Ascending aorta (tissue), 2 donors: ENCODE measurements around the gene KRTAP9-6. TPM values are rescaled to one million over a fixed set of nuclear protein-coding genes. Genes with fewer than 3 reads are reported as not detected.
"Not testable (repeated sequence)": the region's sequence is repeated elsewhere in the genome, so short reads cannot be mapped to it uniquely, and the experiment has no call there.

Experiments
- DNase-seq, 2 donors: peaks; one replicate each; pipeline ENCODE4 v3.0.0-alpha.2; 2019; ENCODE audit warnings: low spot score in 2 of 2
- H3K27ac ChIP-seq, 2 donors: fragments of 200-600 bp; sonication (generic); one replicate each; pipeline ENCODE4 v1.5.1; 2016 to 2017; ENCODE audit warnings: mild to moderate bottlenecking in 1 of 2
- H3K27me3 ChIP-seq: fragments of 200-600 bp; sonication (generic); one replicate; pipeline ENCODE4 v1.5.1; 2017
- H3K36me3 ChIP-seq, 2 donors: fragments of 200-600 bp; sonication (generic); one replicate each; pipeline ENCODE4 v1.5.1; 2016
- H3K4me1 ChIP-seq, 2 donors: fragments of 200-600 bp; sonication (generic); one replicate each; pipeline ENCODE4 v1.5.1; 2016 to 2017; ENCODE audit warnings: mild to moderate bottlenecking in 1 of 2
- H3K4me3 ChIP-seq, 2 donors: fragments of 200-600 bp; sonication (generic); one replicate each; pipeline ENCODE4 v1.5.1; 2016 to 2017; ENCODE audit warnings: mild to moderate bottlenecking in 1 of 2
- H3K9me3 ChIP-seq, 2 donors: fragments of 200-600 bp; sonication (generic); one replicate each; pipeline ENCODE4 v1.5.1; 2016
- intact Hi-C: fragments of 100-400 bp; cut with DNase I; formaldehyde crosslinking; loops from one replicate; pipeline ENCODE4 v1.15.1; 2023
- total RNA-seq: library from RNA; depleted of rRNA; stranded (reverse); fragments of >200 nt; gene quantifications from one replicate; pipeline ENCODE4 v1.1.0, GENCODE V29; 2016
- TF ChIP-seq, protein P1 (sequence below), 3 experiments: fragments of 200-600 bp in 2 of 3; fragments of 450-650 bp in 1 of 3; sonication (generic) in 2 of 3; IDR thresholded peaks; one replicate each; pipeline ENCODE4 v1.5.1; 2016 to 2019; ENCODE audit warnings: antibody characterized with exemption in 3 of 3, mild to moderate bottlenecking in 1 of 3, moderate library complexity in 1 of 3

The KRTAP9-6 gene
- total RNA-seq, 1 donor from 2014 or later, result not detected

DNA sequence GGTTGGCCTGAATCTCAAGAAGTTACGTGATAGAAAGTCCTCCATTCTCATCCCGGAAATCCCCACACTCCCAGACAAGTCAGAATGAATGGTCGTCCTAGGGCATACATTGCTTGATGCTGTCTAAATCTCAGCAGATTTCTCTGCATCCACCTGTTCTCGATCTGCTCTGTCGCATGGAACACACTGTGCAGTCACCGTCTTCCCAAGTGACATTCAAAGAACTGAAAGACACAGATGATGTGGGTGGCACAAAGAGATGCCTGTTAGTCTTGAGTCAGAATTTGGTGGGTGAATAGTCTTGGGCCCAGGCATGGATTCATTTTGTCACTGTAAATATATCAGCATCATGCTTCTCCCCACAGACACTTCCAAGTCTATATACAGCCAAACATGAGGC is 33.4 kb upstream of the KRTAP9-6 start:
- no peak for DNase-seq
- no peaks in the 10 kb centered on the region for H3K36me3 ChIP-seq
- intact Hi-C loops, result no loop called here
- H3K27ac ChIP-seq, result no peak overlapping the region
- no peaks in the 10 kb centered on the region for H3K27me3 ChIP-seq
- no peaks in the 10 kb centered on the region for H3K9me3 ChIP-seq
- H3K4me1 ChIP-seq, result no peaks in the 10 kb centered on the region
- TF ChIP-seq, protein P1, sequence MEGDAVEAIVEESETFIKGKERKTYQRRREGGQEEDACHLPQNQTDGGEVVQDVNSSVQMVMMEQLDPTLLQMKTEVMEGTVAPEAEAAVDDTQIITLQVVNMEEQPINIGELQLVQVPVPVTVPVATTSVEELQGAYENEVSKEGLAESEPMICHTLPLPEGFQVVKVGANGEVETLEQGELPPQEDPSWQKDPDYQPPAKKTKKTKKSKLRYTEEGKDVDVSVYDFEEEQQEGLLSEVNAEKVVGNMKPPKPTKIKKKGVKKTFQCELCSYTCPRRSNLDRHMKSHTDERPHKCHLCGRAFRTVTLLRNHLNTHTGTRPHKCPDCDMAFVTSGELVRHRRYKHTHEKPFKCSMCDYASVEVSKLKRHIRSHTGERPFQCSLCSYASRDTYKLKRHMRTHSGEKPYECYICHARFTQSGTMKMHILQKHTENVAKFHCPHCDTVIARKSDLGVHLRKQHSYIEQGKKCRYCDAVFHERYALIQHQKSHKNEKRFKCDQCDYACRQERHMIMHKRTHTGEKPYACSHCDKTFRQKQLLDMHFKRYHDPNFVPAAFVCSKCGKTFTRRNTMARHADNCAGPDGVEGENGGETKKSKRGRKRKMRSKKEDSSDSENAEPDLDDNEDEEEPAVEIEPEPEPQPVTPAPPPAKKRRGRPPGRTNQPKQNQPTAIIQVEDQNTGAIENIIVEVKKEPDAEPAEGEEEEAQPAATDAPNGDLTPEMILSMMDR (IDR thresholded peaks at IDR 0.05), result no peak
- H3K4me3 ChIP-seq, result no peak overlapping the region

DNA sequence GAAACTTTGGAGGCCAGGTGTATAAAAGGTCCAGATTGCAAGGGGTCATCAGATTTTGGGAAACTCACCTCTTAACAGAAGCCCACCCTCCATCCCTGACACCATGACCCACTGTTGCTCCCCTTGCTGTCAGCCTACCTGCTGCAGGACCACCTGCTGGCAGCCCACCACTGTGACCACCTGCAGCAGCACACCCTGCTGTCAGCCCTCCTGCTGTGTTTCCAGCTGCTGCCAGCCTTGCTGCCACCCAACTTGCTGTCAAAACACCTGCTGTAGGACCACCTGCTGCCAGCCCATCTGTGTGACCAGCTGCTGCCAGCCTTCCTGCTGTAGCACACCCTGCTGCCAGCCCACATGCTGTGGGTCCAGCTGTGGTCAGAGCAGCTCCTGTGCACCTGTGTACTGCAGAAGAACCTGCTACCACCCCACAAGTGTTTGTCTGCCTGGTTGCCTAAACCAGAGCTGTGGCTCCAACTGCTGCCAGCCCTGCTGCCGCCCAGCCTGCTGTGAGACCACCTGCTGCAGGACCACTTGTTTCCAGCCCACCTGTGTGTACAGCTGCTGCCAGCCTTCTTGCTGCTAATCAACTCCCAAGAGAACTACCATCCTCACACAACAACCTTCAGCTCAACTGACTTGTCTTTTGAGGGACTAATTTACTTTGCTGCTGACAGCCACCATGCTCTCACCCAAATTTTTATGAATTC is 32.6 kb upstream of the KRTAP9-6 start, which contains the start of gene KRTAP9-3:
KRTAP9-3 (plus strand) TSS at position 51 of the 707 bp plus-strand sequence; CDS start at position 104, 53 bp downstream.
- H3K27ac ChIP-seq, intact Hi-C loops, H3K9me3 ChIP-seq, H3K4me3 ChIP-seq, H3K4me1 ChIP-seq, H3K36me3 ChIP-seq, DNase-seq, H3K27me3 ChIP-seq: not testable (repeated sequence)

DNA sequence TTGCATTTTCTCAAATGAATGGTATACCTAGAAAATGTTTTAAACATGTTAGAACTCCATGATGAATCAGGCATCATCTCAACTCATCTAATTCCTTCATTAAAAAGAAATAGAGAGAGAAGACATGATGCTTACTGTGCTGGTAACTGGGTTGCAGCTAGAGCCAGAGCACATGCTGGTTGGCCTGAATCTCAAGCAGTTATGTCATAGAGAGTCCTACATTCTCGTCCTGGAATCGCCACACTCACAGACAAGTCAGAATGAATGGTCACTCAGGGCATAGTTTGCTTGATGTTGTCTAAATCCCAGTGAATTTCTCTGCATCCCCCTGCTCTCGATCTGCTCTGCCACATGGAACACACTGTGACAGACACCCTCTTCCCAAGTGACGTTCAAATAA is 28.1 kb upstream of the KRTAP9-6 start:
- intact Hi-C loops, H3K36me3 ChIP-seq, H3K4me1 ChIP-seq, H3K27me3 ChIP-seq, DNase-seq, H3K9me3 ChIP-seq, H3K4me3 ChIP-seq, H3K27ac ChIP-seq: not testable (repeated sequence)

DNA sequence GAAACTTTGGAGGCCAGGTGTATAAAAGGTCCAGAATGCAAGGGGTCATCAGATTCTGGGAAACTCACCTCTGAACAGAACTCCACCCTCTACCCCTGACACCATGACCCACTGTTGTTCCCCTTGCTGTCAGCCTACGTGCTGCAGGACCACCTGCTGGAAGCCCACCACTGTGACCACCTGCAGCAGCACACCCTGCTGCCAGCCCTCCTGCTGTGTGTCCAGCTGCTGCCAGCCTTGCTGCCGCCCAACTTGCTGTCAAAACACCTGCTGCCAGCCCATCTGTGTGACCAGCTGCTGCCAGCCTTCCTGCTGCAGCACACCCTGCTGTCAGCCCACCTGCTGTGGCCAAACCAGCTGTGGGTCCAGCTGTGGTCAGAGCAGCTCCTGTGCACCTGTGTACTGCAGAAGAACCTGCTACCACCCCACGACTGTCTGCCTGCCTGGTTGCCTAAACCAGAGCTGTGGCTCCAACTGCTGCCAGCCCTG is 27.2 kb upstream of the KRTAP9-6 start, which contains the start of gene KRTAP9-8:
KRTAP9-8 (plus strand) TSS at position 51 of the 489 bp plus-strand sequence; CDS start at position 104, 53 bp downstream.
- H3K4me1 ChIP-seq, H3K9me3 ChIP-seq, H3K36me3 ChIP-seq, DNase-seq, intact Hi-C loops, H3K27ac ChIP-seq, H3K27me3 ChIP-seq, H3K4me3 ChIP-seq: not testable (repeated sequence)

DNA sequence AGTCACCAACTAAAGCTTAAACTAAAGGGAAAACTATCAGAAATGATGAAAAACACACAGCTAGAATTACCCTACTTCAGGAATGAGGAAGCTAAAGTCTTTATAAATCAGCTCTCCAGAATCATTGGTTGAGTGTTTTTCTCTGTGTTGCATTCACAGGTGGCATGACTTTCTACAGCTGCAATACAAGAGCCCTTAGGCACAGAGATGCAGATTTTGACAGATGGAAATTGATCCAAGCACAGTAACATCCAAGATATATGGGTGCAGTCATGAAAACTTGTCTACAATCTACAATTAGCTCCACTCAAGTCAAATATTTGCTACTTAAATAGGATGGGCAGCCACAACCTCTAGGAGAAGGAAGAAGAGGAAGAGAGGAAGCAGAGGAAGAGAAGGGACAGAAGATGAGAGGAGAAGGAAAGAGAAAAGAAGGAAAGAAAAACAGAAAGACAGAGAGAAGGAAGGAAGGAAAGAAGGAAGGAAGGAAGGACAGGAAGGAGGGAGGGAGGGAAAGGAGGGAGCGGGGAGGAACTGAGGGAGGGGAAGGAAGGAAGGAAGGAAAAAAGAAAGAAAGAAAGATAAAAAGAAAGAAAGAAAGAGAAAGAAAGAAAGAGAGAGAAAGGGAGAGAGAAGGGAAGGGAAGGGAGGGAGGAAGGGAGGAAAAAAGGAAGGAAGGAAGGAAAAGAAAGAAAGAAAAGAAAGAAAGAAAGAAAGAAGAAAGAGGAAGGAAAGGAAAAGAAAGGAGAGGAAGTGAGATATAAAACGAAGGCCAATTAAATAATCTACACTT is 18.0 kb upstream of the KRTAP9-6 start:
- H3K4me1 ChIP-seq, DNase-seq, H3K9me3 ChIP-seq, H3K27ac ChIP-seq, H3K27me3 ChIP-seq, H3K4me3 ChIP-seq, intact Hi-C loops, H3K36me3 ChIP-seq: not testable (repeated sequence)

DNA sequence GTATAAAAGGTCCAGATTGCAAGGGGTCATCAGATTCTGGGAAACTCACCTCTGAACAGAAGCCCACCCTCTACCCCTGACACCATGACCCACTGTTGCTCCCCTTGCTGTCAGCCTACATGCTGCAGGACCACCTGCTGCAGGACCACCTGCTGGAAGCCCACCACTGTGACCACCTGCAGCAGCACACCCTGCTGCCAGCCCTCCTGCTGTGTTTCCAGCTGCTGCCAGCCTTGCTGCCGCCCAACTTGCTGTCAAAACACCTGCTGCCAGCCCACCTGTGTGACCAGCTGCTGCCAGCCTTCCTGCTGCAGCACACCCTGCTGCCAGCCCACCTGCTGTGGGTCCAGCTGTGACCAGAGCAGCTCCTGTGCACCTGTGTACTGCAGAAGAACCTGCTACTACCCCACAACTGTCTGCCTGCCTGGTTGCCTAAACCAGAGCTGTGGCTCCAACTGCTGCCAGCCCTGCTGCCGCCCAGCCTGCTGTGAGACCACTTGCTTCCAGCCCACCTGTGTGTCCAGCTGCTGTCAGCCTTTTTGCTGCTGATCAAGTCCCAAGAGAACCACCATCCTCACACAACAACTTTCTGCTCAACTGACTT is 15.4 kb upstream of the KRTAP9-6 start, which contains the start of gene KRTAP9-4:
KRTAP9-4 (plus strand) TSS at position 51 of the 604 bp plus-strand sequence; CDS start at position 85, 34 bp downstream.
- H3K27ac ChIP-seq, H3K27me3 ChIP-seq, DNase-seq, H3K36me3 ChIP-seq, H3K4me3 ChIP-seq, H3K4me1 ChIP-seq, H3K9me3 ChIP-seq, intact Hi-C loops: not testable (repeated sequence)

DNA sequence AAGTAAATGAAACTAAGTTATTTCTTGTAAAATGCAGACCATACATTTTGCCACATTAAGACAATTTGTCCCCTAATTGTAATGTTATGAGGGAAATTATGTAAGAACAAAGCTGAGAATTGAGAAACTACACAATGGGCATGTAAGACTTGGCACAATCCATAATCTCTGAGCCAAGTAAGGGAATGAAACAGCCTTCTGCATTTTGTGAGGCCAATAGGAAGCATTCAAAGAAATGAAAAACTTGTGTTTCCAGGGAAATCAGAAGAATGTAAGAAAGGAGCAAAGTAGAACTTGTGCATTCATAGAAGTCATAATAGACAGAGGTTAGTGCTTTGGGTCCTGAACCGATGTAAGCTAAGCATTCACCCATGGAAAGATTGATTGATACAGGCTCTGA is 13.9 kb upstream of the KRTAP9-6 start:
- TF ChIP-seq, protein P1 (IDR thresholded peaks at IDR 0.05), result no peak
- no peak overlapping the region for H3K4me3 ChIP-seq
- no peak for DNase-seq
- no peaks in the 10 kb centered on the region for H3K36me3 ChIP-seq
- H3K27ac ChIP-seq, result no peak overlapping the region
- no peaks in the 10 kb centered on the region for H3K4me1 ChIP-seq
- H3K27me3 ChIP-seq, result no peaks in the 10 kb centered on the region
- H3K9me3 ChIP-seq, result no peaks in the 10 kb centered on the region
- intact Hi-C loops, result no loop called here

DNA sequence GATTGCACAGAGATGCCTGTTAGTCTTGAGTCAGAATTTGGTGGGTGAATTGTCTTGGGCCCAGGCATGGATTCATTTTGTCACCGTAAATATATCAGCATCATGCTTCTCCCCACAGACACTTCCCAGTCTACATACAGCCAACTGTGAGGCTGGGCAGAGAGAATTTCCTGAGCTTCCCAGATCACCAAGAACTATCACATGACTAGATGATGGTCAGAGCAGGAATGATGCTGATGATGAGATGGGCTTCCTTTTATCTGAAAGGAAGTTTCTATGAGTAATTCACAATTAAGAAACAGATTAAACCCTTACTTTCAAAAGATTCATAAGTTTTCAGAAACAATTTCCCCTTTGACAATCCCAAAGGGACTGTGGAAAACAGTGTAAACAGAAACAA is 10.3 kb upstream of the KRTAP9-6 start:
- Histone ChIP-seq H3K27me3 (no peaks in the 10 kb centered on the region), H3K4me3 (no peak overlapping the region), H3K4me1 (no peaks in the 10 kb centered on the region), H3K36me3 (no peaks in the 10 kb centered on the region), H3K27ac (no peak overlapping the region), H3K9me3 (no peaks in the 10 kb centered on the region)
- TF ChIP-seq, protein P1 (IDR thresholded peaks at IDR 0.05), result no peak
- DNase-seq, result no peak
- intact Hi-C loops, result no loop called here

DNA sequence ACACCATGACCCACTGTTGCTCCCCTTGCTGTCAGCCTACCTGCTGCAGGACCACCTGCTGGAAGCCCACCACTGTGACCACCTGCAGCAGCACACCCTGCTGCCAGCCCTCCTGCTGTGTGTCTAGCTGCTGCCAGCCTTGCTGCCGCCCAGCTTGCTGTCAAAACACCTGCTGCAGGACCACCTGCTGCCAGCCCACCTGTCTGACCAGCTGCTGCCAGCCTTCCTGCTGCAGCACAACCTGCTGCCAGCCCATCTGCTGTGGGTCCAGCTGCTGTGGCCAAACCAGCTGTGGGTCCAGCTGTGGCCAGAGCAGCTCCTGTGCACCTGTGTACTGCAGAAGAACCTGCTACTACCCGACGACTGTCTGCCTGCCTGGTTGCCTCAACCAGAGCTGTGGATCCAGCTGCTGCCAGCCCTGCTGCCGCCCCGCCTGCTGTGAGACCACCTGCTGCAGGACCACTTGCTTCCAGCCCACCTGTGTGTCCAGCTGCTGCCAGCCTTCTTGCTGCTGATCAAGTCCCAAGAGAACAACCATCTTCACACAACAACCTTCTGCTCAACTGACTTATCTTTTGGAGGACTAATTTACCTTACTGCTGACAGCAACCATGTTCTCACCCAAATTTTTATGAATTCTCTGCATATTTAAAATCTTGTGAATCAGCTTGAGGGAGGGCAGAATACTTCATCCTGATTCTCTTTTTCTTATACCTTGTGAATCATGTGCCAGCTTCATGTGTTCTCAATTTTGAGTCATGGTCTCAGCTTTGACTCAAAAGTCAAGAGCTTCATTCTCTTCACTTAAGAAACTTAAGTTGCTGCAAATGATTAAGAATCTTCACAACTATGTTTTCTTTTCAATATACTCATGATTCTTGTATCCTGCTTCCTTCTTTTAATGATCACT is 9.5 kb upstream of the KRTAP9-6 start, which contains the start of gene KRTAP9-9:
KRTAP9-9 (plus strand) TSS at position 4 of the 910 bp plus-strand sequence.
- H3K27ac ChIP-seq, H3K27me3 ChIP-seq, H3K36me3 ChIP-seq, DNase-seq, H3K4me1 ChIP-seq, H3K4me3 ChIP-seq, intact Hi-C loops, H3K9me3 ChIP-seq: not testable (repeated sequence)
